ENCODE data around the gene LDLRAD1. TPM values are rescaled to one million over a fixed set of nuclear protein-coding genes. Genes with fewer than 3 reads are reported as not detected.
"Not testable (repeated sequence)": the region's sequence is repeated elsewhere in the genome, so short reads cannot be mapped to it uniquely, and the experiment has no call there.

The LDLRAD1 gene
- total RNA-seq, 4 donors from 2014 or later = 0.49 to 1.4 TPM; not detected in 2

DNA sequence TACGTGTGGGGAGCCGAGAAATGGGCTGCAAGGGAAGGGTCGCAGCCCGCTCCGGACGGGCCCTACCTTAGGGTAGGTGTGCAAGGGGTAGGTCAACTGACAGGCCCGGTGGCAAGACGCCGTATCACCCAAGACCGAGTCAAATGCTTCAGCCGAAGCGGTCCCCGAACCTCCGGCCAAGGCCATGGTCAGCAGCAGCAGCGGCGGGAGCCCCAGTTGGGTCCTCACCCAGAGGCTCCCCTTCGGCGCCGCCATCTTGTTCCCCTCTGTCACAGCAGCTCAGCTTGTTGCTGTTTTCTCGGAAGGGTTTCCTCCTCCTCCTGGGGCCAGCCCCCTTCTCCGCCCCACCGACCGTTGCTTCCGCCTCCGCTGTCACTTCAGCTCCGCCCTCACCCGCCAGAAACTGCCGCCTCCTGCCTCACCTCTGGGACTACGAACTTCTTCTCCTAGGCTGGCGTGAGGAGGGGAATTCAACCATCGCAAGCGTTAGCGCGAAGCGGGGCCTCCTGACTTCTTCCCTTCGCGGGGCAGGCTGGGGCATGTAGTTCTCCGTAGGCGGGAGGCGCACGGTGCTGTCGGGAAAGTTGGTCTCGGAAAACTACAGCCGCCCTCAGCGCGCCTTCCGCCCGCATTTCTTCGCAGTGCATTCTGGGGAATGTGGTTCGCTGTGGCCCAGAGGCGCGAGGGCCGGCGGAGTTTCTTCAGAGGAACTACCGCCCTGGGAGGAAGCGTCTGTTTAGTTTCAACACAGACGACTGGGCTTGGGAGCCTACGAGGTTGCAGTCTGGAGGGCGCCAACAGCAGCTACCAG lies 35.2 kb upstream of the LDLRAD1 start, which contains the start of the genes TCEANC2 and TMEM59:
TCEANC2 (plus strand) TSS at position 675 of the 811 bp plus-strand sequence. CDS start 815 bp downstream, outside the sequence.
TMEM59 (minus strand) TSS at position 271 of the 811 bp plus-strand sequence; CDS start at position 255, 16 bp downstream.
- peak; percentile 95 for DNase-seq
- Histone ChIP-seq H3K4me1 (peaks cover 20 to 64% (median 36%) of the 10 kb centered on the region in 3 donors), H3K4me3 (peak within 1 kb of the TSS; percentile 67 to 96 (median 78)), H3K9me3 (no peaks in the 10 kb centered on the region), H3K27me3 (no peaks in the 10 kb centered on the region), H3K36me3 (peaks cover 0 to 11% (median 0%) of the 10 kb centered on the region in 3 donors), H3K27ac (peak within 1 kb of the TSS; percentile 98)
- intact Hi-C loops (cut with DNase I) = no loop called here
- TF ChIP-seq, protein P1, sequence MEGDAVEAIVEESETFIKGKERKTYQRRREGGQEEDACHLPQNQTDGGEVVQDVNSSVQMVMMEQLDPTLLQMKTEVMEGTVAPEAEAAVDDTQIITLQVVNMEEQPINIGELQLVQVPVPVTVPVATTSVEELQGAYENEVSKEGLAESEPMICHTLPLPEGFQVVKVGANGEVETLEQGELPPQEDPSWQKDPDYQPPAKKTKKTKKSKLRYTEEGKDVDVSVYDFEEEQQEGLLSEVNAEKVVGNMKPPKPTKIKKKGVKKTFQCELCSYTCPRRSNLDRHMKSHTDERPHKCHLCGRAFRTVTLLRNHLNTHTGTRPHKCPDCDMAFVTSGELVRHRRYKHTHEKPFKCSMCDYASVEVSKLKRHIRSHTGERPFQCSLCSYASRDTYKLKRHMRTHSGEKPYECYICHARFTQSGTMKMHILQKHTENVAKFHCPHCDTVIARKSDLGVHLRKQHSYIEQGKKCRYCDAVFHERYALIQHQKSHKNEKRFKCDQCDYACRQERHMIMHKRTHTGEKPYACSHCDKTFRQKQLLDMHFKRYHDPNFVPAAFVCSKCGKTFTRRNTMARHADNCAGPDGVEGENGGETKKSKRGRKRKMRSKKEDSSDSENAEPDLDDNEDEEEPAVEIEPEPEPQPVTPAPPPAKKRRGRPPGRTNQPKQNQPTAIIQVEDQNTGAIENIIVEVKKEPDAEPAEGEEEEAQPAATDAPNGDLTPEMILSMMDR (IDR thresholded peaks at IDR 0.05) = peak in 3 of 6 experiments; percentile 9 to 17 (median 12)
- peak in 3 of 4 donors; percentile 48 to 76 (median 71) for TF ChIP-seq POLR2A (IDR thresholded peaks at IDR 0.05)
- 0 to 1% methylated on average over 16 to 37 of the region's 59 CpGs for WGBS, 2 donors

DNA sequence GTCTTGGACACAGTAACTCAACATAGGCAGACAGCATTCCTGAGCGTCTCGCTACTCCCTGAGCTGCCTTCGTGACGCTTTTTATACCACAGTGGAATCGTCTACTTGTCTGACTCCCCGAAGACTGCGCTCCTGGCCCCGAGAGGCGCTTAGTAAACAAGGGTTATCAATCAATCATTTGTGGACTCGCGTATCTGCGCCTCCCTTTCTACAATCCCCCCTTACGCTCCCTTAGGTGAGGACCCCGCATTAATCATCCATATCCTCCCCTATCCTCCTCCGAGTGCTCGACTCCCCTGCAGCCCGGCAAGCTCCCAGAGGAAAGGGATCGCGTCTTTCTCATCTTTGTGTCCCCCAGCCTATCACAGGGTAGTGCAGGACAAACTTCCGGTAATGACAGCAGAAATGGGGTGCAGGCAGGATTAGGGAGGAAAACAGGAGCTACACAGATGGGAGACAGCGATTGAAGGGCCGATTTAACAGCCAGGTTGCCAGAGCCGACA lies 34.5 kb upstream of the LDLRAD1 start:
- Histone ChIP-seq H3K27ac (peak overlapping the region; percentile 98), H3K36me3 (peaks cover 0 to 10% (median 0%) of the 10 kb centered on the region in 3 donors), H3K9me3 (no peaks in the 10 kb centered on the region), H3K4me3 (peak overlapping the region; percentile 67 to 96 (median 78)), H3K27me3 (no peaks in the 10 kb centered on the region), H3K4me1 (peaks cover 20 to 71% (median 39%) of the 10 kb centered on the region in 3 donors)
- WGBS, 2 donors = 1% methylated on average over 22 to 23 of the region's 23 CpGs
- DNase-seq = no peak
- intact Hi-C loops (cut with DNase I) = no loop called here
- no peak for TF ChIP-seq POLR2A (IDR thresholded peaks at IDR 0.05)
- TF ChIP-seq, protein P1 (IDR thresholded peaks at IDR 0.05) = no peak

DNA sequence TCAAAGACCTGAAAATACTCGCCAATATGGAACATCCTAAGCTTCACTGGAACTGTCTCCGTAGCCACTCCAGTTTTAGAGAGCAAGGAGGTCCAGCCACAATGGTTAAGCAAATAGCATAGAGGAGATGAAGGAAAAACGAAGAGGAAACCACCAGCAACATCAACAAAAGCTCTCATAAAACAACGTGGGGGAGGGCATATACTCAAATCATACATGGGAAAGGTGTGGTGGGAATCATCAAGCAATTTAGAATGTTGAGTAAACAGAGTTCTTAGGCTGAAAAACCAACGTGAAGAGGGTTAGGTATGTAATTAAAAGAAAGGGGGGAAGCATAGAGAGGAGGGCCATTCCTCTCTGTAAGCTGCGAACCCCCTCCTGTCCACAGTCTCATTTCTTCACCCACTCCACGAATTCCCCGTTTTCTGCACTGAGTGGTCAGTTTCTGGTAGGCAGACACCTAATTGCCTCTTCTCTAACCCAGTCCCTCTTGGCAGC lies 34.0 kb upstream of the LDLRAD1 start:
- WGBS, 2 donors = 4% methylated on average over 8 of the region's 8 CpGs
- no peaks in the 10 kb centered on the region for H3K9me3 ChIP-seq
- peaks cover 20 to 76% (median 39%) of the 10 kb centered on the region in 3 donors for H3K4me1 ChIP-seq
- H3K36me3 ChIP-seq = peaks cover 0 to 10% (median 0%) of the 10 kb centered on the region in 3 donors
- H3K27ac ChIP-seq = peak overlapping the region; percentile 98
- no peaks in the 10 kb centered on the region for H3K27me3 ChIP-seq
- TF ChIP-seq POLR2A (IDR thresholded peaks at IDR 0.05) = no peak
- TF ChIP-seq, protein P1 (IDR thresholded peaks at IDR 0.05) = no peak
- intact Hi-C loops (cut with DNase I) = no loop called here
- DNase-seq = no peak
- H3K4me3 ChIP-seq = peak overlapping the region; percentile 67 to 96 (median 78)

DNA sequence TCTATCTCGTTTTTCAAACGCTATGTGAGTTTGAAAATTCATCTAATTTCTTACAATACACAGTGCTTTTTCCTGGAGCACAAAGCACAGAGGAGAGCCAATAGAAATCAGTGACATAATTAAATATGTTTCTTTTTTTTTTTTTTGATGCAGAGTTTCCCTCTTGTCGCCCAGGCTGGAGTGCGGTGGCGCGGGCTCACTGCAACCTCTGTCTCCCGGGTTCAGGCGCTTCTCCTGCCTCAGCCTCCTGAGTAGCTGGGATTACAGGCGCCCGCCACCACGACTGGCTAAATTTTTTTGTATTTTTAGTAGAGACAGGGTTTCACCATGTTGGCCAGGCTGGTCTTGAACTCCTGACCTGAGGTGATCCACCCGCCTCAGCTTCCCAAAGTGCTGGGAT lies 32.4 kb upstream of the LDLRAD1 start:
- H3K27ac ChIP-seq; H3K9me3 ChIP-seq; H3K27me3 ChIP-seq; H3K4me3 ChIP-seq; DNase-seq; intact Hi-C loops (cut with DNase I): not testable (repeated sequence)
- Histone ChIP-seq H3K36me3 (peaks cover 0 to 17% (median 0%) of the 10 kb centered on the region in 3 donors), H3K4me1 (peaks cover 20 to 82% (median 39%) of the 10 kb centered on the region in 3 donors)
- 94 to 96% methylated on average over 8 to 12 of the region's 12 CpGs for WGBS, 2 donors

DNA sequence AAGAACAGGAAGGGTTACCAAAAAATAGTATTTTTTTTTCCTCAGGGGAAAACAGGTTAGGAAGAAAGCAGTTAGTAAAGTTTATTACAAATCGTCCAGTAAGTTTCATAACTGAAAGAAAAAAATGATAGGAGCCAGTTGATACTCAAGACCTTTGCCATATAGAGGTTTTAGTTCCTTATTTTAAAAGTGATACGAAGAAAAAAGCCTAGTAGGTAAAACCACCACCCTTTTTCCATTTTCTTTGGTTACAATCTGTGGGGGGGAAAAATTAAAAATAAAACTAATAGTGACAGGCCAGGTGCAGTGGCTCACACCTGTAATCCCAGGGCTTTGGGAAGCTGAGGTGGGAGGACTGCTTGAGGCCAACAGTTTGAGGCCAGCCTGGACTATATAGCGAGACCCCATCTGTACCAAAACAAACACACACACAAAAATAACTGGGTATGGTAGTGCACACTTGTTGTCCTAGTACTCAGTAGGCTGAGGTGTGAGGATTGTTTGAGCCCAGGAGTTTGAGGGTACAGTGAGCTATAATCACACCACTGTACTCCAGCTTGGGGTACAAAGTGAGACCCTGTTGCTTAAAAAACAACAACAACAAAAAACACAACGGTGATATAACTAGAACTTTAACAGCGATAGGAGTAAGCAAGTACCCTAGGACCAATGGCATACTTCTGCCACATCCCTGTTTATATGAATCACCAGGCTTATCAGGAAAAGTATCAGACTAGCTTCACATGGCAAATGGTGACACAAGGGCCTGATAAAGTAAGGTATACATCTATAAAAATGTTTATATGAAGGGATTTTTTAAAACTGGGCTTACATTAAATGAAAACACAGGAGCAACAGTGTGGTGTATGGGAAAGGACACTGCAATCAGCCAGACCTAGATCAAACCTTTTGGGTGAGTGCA lies 29.7 kb upstream of the LDLRAD1 start:
- Histone ChIP-seq H3K36me3 (peaks cover 0 to 44% (median 9%) of the 10 kb centered on the region in 3 donors), H3K27ac (no peak overlapping the region), H3K4me3 (no peak overlapping the region), H3K4me1 (peaks cover 10 to 70% (median 34%) of the 10 kb centered on the region in 3 donors), H3K27me3 (no peaks in the 10 kb centered on the region), H3K9me3 (no peaks in the 10 kb centered on the region)
- 70 to 73% methylated on average over 5 of the region's 5 CpGs for WGBS, 2 donors
- intact Hi-C loops (cut with DNase I) = no loop called here
- TF ChIP-seq POLR2A (IDR thresholded peaks at IDR 0.05) = no peak
- TF ChIP-seq, protein P1 (IDR thresholded peaks at IDR 0.05) = no peak
- no peak for DNase-seq
